Karpas-422 (cell line): ENCODE results near the gene HAND2. TPM values are rescaled to one million over a fixed set of nuclear protein-coding genes. Genes with fewer than 3 reads are reported as not detected.

Experiments used
- DNase-seq: peaks from one replicate; pipeline ENCODE4 v3.0.0-alpha.2; 2015
- H2AFZ ChIP-seq: fragments of 200-600 bp; sonication (generic); 2 replicates; pipeline ENCODE4 v1.6.1; 2014; ENCODE audit warnings: antibody characterized with exemption, low read length, mixed read lengths
- H3K27ac ChIP-seq: fragments of 200-600 bp; sonication (generic); 2 replicates; pipeline ENCODE4 v1.5.1; 2014; ENCODE audit warnings: mild to moderate bottlenecking, low read length, moderate library complexity
- H3K27me3 ChIP-seq: fragments of 200-600 bp; sonication (generic); 2 replicates; pipeline ENCODE4 v1.6.1; 2014; ENCODE audit warnings: low read length, mixed read lengths
- H3K36me3 ChIP-seq: fragments of 200-600 bp; sonication (generic); 2 replicates; pipeline ENCODE4 v1.6.1; 2014; ENCODE audit warnings: low read length, mixed read lengths; ENCODE audit not compliant: insufficient read depth
- H3K4me1 ChIP-seq: fragments of 200-600 bp; sonication (generic); 2 replicates; pipeline ENCODE4 v1.6.1; 2014; ENCODE audit warnings: mild to moderate bottlenecking, low read length, mixed read lengths
- H3K4me2 ChIP-seq: fragments of 200-600 bp; sonication (generic); 2 replicates; pipeline ENCODE4 v1.6.1; 2014; ENCODE audit warnings: low read length, low read depth, mild to moderate bottlenecking; ENCODE audit not compliant: poor library complexity, severe bottlenecking
- H3K4me3 ChIP-seq: fragments of 200-600 bp; sonication (generic); 2 replicates; pipeline ENCODE4 v1.5.1; 2014; ENCODE audit warnings: mild to moderate bottlenecking, antibody characterized with exemption, low read length, mixed read lengths
- H3K79me2 ChIP-seq: fragments of 200-600 bp; sonication (generic); 2 replicates; pipeline ENCODE4 v1.6.1; 2014; ENCODE audit warnings: mild to moderate bottlenecking, low read length, mixed read lengths
- H3K9ac ChIP-seq: fragments of 200-600 bp; sonication (generic); 2 replicates; pipeline ENCODE4 v1.6.0; 2014; ENCODE audit warnings: low read length
- H3K9me2 ChIP-seq: fragments of 200-600 bp; sonication (generic), shearing (Covaris generic); replicated peaks from 2 replicates; pipeline ENCODE4 v1.6.0; 2014; ENCODE audit warnings: mild to moderate bottlenecking, low read length, moderate library complexity; ENCODE audit not compliant: insufficient read depth
- H3K9me3 ChIP-seq: fragments of 300-700, 200-600 bp; sonication (generic); 2 replicates; pipeline ENCODE4 v1.6.1; 2014; ENCODE audit warnings: low read length, mixed read lengths
- H4K20me1 ChIP-seq: fragments of 200-600 bp; sonication (generic); 2 replicates; pipeline ENCODE4 v1.6.1; 2014; ENCODE audit warnings: mild to moderate bottlenecking, antibody characterized with exemption, low read length, low read depth; ENCODE audit not compliant: insufficient read depth
- total RNA-seq: library from RNA; depleted of rRNA; stranded (reverse); fragments of >200 nt; shearing (Covaris generic); gene quantifications from 2 replicates; pipeline ENCODE4 v1.2.3, GENCODE V29; 2014; ENCODE audit warnings: low replicate concordance

The HAND2 gene
- total RNA-seq, 1 experiment from 2014 or later = not detected

DNA sequence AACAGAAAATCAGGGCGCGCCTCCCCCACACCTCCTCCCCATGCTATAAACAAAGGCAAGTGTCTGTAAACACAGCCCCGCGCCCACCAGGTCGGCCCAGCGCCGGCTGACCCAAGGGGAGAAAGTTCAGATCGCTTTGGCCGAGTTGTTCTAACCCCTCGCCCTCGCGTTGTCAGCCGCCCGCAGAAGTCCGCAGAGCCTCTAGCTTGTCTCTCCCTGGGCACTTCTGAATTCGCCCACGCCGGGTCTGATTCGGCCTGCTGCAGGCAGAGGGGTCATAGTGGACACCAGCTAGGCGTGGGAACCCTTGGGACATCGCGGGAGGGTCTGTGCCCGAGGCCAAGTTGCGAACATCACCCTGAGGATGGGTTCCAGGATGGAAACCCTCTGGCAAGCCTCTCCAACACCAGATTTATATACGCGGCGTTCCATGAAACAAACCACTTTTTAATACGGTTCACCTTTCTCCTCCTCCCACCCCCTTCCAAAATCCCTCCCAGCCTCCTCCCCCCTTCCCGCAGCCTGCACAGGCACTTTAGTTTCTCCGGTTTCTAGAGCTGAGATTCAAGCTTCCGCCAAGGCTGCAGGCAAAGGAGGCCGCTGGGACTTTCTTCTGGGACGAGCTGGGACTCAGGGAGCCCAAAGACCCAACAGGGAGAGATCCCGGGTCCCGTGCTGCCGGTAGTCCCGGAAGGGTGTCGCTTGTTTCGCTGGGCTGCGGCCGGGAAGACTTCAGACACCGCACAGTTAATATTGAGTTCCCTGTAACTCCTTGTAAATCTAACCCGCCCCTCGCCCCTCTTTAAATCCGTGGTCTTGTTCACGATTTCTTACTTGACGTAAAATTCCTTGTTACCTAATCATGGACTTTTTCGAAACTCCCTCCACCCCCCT, 4.7 kb downstream of the HAND2 start:
- no peaks in the 10 kb centered on the region for H3K79me2 ChIP-seq
- no peaks in the 10 kb centered on the region for H3K9me3 ChIP-seq
- H3K4me1 ChIP-seq = no peaks in the 10 kb centered on the region
- H3K36me3 ChIP-seq = no peaks in the 10 kb centered on the region
- H2AFZ ChIP-seq = no peak overlapping the region
- no peaks in the 10 kb centered on the region for H3K9me2 ChIP-seq
- no peak overlapping the region for H3K4me2 ChIP-seq
- H3K27ac ChIP-seq = no peak overlapping the region
- DNase-seq = no peak
- no peak overlapping the region for H3K4me3 ChIP-seq
- no peak overlapping the region for H3K9ac ChIP-seq
- no peaks in the 10 kb centered on the region for H3K27me3 ChIP-seq
- no peaks in the 10 kb centered on the region for H4K20me1 ChIP-seq

DNA sequence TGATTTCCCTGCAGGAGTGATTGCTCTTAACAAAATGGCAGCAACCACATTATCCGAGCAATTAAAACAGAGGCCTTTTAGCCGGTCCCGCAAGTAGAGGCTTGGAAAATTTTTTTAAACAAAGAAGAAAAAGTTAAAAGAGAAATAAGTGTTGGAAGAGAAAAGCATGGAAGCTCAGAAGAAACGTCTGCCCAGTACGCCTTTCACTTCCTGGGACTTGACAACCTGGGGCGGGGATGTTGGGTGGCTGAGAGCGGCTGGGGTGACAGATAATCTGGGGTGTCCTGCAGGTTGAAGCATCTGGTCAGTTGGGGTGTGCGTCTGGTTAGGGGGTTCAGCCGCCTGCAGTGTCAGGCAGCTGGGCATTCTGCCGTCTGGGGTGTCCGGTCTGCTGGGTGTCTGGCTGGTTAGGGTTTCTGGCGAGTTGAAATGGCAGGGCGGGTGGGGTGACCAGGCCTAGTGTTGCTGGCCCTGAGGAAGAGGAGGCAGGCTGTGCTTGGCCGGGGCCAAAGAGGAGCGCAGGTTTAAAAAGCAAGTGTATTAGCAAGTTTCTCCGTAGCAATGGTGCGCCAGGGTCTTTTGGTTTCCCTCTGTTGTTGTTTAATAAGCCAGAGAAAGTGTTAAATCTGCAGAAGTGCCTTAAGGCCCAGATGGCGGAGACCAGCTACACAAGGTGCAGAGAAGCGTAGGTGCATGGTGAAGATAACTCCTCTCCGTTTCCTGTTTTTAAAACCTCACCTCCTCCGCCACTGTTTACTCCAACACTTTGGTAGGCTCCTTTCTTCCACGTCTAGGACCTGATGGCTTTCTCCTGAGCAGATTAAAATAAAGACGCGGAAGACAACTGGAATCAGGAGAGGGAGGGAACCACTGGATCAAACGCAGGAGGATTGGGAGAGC, 5.6 kb downstream of the HAND2 start:
- Histone ChIP-seq H3K4me1 (no peaks in the 10 kb centered on the region), H2AFZ (no peak overlapping the region), H3K4me3 (no peak overlapping the region), H3K4me2 (no peak overlapping the region), H3K79me2 (no peaks in the 10 kb centered on the region), H3K36me3 (no peaks in the 10 kb centered on the region), H4K20me1 (no peaks in the 10 kb centered on the region), H3K9me2 (no peaks in the 10 kb centered on the region), H3K9ac (no peak overlapping the region), H3K9me3 (no peaks in the 10 kb centered on the region), H3K27me3 (no peaks in the 10 kb centered on the region), H3K27ac (no peak overlapping the region)
- DNase-seq = no peak

DNA sequence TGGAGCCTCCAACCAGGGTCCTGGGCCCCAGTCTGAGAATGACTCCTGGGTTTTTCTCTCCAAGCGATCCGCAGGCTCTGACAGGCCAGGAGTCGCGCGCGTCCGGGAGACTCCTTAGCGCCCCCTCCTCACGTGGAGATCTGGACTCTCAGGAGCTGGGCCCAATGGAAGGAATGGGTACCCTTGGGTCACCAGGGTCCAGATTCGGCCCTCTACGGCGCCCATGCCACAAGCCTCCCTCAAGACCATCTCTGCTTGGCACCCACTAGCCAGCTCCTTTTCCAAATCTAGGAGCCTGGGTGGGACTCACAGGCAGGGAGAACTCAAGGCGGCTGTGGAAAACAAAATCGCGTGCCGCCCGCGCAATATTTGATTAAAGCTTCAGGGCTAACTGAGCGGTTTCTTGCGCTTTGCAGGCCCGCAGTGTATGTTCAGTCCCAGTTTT, 7.1 kb downstream of the HAND2 start:
- no peak overlapping the region for H3K4me3 ChIP-seq
- no peaks in the 10 kb centered on the region for H4K20me1 ChIP-seq
- no peak overlapping the region for H3K4me2 ChIP-seq
- H3K79me2 ChIP-seq = no peaks in the 10 kb centered on the region
- no peak overlapping the region for H2AFZ ChIP-seq
- no peak overlapping the region for H3K9ac ChIP-seq
- no peak for DNase-seq
- H3K9me2 ChIP-seq = no peaks in the 10 kb centered on the region
- H3K4me1 ChIP-seq = no peaks in the 10 kb centered on the region
- no peaks in the 10 kb centered on the region for H3K27me3 ChIP-seq
- no peaks in the 10 kb centered on the region for H3K9me3 ChIP-seq
- no peak overlapping the region for H3K27ac ChIP-seq
- no peaks in the 10 kb centered on the region for H3K36me3 ChIP-seq

DNA sequence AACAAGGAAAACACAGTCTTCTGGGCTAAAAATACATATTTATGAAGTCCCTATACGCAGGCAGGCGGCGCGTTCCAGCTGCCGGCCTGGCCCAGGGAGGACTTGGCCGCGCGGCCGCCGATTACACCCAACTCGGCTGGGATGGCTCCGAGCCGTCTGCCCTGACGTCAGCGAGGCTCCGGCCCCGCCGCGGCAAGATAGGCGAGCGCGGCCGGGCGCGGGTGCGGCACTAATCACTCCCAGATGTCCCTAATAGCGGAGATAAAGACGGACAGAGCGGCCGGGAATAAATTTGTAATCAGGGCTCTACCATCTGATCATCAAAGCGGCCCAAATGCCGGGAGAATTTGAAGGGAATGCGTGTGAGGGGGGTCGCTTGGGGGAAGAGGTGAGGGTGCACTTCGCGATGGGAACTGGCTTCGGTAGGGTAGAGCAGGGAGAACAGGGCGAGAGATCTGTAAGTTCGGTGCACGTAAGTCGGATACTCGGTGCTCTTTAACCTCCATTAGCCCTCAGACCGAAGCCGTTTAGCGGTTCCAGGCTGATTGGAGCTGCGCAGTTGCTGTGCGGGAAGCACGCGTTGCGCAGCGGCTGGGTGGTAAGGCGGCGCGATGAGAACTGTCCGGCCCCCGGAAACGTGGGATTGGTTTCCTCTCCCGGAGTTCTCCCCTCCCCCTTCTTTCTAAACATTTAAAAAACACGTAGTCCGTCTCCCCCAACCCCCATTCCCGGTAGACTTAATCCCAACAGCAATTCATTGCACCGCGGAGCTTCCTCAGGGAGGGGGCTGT, 7.7 kb downstream of the HAND2 start:
- no peak overlapping the region for H3K27ac ChIP-seq
- H3K36me3 ChIP-seq = no peaks in the 10 kb centered on the region
- H3K9me2 ChIP-seq = no peaks in the 10 kb centered on the region
- H3K4me1 ChIP-seq = no peaks in the 10 kb centered on the region
- no peaks in the 10 kb centered on the region for H3K9me3 ChIP-seq
- no peaks in the 10 kb centered on the region for H3K79me2 ChIP-seq
- no peak overlapping the region for H3K4me2 ChIP-seq
- H3K9ac ChIP-seq = no peak overlapping the region
- H3K4me3 ChIP-seq = no peak overlapping the region
- H3K27me3 ChIP-seq = no peaks in the 10 kb centered on the region
- DNase-seq = no peak
- H2AFZ ChIP-seq = no peak overlapping the region
- H4K20me1 ChIP-seq = no peaks in the 10 kb centered on the region

DNA sequence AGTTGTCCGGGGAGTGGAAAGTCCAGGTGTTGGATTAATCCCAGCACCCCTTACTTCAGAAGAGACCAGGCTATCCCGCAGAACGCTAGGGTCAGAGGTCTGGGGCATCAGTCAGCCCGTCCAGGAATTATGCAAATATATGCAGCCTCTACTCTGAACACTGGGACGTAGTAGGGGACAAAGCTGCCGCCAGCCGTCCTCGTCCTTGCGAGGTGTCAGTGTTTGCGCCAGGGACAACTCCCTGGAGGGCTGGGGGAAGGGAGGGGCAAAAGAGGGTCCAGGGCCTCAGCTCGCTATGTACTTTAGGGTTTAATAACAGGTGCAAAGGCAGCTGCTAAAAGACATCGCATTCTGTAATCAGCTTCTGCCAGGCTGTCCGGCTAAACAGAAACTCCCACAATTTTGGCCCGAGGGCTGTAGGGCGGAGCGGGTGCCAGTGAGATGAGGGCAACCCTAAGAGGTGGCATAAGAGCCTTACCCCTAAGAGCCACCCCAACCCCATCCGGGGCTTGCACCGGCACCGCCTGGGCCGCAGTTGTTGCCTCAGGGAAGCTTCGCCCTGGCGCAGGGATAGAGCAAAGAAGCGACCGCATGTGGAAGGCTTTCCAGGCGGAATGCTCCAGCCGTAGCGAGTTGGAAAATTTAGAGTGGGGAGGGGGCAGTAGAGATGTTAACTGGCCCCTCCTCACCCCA, 8.4 kb downstream of the HAND2 start:
- no peaks in the 10 kb centered on the region for H3K36me3 ChIP-seq
- no peak for DNase-seq

DNA sequence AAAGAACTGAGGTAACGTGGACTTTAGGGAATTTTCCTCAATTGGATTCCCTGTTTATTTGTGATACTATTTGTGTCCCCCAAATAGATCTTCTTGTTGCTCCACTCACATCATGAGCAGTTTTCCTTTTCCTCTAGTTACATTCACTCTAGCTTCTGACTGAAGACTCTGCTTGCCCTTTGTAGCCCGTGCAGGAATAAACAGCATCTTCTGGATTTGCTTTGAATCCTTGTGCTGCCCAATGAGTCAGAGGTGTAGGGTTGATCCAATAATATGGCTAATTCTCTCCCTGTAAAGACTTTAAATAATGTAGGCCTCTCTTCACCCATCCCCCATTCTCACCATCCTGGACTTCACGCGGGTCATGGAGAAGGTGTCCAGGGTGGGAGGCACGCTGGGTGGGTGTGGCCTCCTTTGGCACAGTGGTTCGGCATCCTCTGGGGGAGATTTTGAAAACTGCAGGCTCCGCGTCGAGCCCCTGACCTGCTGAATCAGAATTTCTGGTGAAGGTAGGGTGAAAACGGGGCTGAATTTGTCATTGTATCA, 9.0 kb downstream of the HAND2 start:
- H3K36me3 ChIP-seq = no peaks in the 10 kb centered on the region
- no peak overlapping the region for H3K27ac ChIP-seq
- H2AFZ ChIP-seq = no peak overlapping the region
- H3K4me1 ChIP-seq = no peaks in the 10 kb centered on the region
- H3K9ac ChIP-seq = no peak overlapping the region
- DNase-seq = no peak
- no peaks in the 10 kb centered on the region for H3K9me2 ChIP-seq
- no peaks in the 10 kb centered on the region for H3K9me3 ChIP-seq
- no peak overlapping the region for H3K4me3 ChIP-seq
- H3K4me2 ChIP-seq = no peak overlapping the region
- H3K27me3 ChIP-seq = no peaks in the 10 kb centered on the region
- no peaks in the 10 kb centered on the region for H4K20me1 ChIP-seq
- H3K79me2 ChIP-seq = no peaks in the 10 kb centered on the region

More for the DNA sequence above, 8.4 kb downstream of the HAND2 start:
- H2AFZ ChIP-seq = no peak overlapping the region
- H3K4me3 ChIP-seq = no peak overlapping the region
- H3K79me2 ChIP-seq = no peaks in the 10 kb centered on the region
- H4K20me1 ChIP-seq = no peaks in the 10 kb centered on the region
- H3K9me3 ChIP-seq = no peaks in the 10 kb centered on the region
- no peaks in the 10 kb centered on the region for H3K27me3 ChIP-seq
- no peak overlapping the region for H3K9ac ChIP-seq
- no peaks in the 10 kb centered on the region for H3K4me1 ChIP-seq
- H3K4me2 ChIP-seq = no peak overlapping the region
- no peak overlapping the region for H3K27ac ChIP-seq
- no peaks in the 10 kb centered on the region for H3K9me2 ChIP-seq

DNA sequence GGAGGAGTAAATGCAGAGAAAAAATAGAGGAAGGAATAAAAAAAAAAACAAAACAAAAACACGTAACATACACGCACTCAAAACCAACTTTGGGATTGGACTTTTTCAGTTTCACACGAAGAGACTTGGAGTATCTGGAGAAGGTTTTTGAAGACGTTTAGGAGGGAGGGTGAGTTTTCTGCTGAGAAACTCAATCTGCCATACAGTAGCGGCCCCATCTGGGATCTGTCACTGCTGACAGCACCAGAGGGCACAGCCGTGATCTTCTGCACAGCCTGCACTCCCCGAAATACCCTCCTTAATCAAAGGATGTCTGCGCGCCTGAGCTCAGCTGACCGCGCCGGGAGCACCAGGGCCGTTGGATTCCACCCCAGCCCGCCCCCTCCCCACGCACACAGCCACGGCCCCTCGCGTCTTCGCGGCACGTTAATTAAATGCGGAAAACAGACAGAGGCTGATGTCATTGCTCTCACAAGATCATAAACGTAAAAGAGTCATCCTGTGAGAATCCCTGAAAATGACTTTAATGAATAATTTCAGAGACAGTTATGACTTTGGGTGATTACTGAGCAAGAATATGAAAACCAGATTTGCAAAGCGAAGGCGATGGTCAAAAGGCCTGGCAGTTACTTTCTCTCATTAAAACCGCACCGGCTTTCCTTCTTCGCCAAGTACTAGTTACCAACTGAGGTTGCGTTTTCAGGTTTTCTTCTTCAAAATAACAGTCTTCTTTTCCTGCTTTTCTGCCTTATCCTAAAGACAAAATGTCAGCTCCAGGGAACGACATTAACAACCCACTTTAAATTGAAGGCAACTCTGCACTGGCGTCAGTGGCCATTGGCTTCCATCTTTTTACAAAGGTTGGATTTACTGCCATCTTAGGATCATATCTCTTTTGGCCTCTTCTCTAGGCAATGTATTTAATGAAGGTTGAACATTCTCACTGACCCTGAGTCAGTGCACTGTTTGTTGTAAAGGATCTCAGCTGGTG, 10.6 kb downstream of the HAND2 start:
- H3K9ac ChIP-seq = no peak overlapping the region

More for the DNA sequence above, 10.6 kb downstream of the HAND2 start:
- Histone ChIP-seq H3K4me3 (no peak overlapping the region), H3K27me3 (no peaks in the 10 kb centered on the region), H4K20me1 (no peaks in the 10 kb centered on the region), H3K4me1 (no peaks in the 10 kb centered on the region), H3K4me2 (no peak overlapping the region), H2AFZ (no peak overlapping the region), H3K27ac (no peak overlapping the region), H3K9me3 (no peaks in the 10 kb centered on the region), H3K36me3 (no peaks in the 10 kb centered on the region), H3K9me2 (no peaks in the 10 kb centered on the region), H3K79me2 (no peaks in the 10 kb centered on the region)
- DNase-seq = no peak
